Measurements from ENCODE around the gene DCC. TPM values are rescaled to one million over a fixed set of nuclear protein-coding genes. Genes with fewer than 3 reads are reported as not detected.

DCC gene
- total RNA-seq, 1 donor from 2014 or later = under 0.01 TPM

DNA sequence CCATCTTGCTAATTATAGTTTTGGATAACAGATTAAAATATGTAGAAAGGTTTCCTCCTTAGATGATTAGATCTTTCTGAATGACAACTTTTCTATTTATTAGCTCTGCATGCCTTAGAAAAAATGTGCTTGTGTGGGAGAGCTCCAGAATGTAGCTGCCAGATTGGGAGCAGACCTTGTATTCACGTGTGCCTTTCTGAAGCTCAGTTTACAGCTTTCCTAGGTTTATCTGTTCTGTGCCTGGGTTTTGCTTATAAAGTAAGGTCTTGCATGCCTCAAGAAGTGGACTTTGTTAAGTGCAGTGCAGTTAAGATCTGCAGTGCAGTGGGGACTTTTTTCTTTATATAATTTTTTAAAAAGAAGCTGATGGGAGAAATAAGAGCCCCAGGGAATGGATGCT lies 179.0 kb downstream of the DCC start:
- no peak overlapping the region for H3K9ac ChIP-seq (ENCODE audit: low read depth in 1 of 3, low read length in 3 of 3)
- no peak overlapping the region for H3K27ac ChIP-seq (ENCODE audit: low read depth, low read length)
- no peak overlapping the region for H3K4me3 ChIP-seq (ENCODE audit: low read length in 3 of 3)
- H3K27me3 ChIP-seq (ENCODE audit: control insufficient read depth in 3 of 3, insufficient read depth in 3 of 3, low read length in 3 of 3) = no peaks in the 10 kb centered on the region
- no peaks in the 10 kb centered on the region for H3K36me3 ChIP-seq (ENCODE audit: control insufficient read depth in 3 of 3, insufficient read depth in 3 of 3, low read length in 3 of 3)
- H3K4me1 ChIP-seq (ENCODE audit: control insufficient read depth in 3 of 3, insufficient read depth in 3 of 3, low read length in 3 of 3) = no peaks in the 10 kb centered on the region
- no peaks in the 10 kb centered on the region for H3K9me3 ChIP-seq (ENCODE audit: control insufficient read depth in 3 of 3, low read length in 3 of 3)

- Histone ChIP-seq H3K9ac (ENCODE audit: low read depth in 1 of 3, low read length in 3 of 3) (no peak overlapping the region), H3K4me3 (ENCODE audit: low read length in 3 of 3) (no peak overlapping the region), H3K4me1 (ENCODE audit: control insufficient read depth in 3 of 3, insufficient read depth in 3 of 3, low read length in 3 of 3) (no peaks in the 10 kb centered on the region), H3K9me3 (ENCODE audit: control insufficient read depth in 3 of 3, low read length in 3 of 3) (no peaks in the 10 kb centered on the region), H3K36me3 (ENCODE audit: control insufficient read depth in 3 of 3, insufficient read depth in 3 of 3, low read length in 3 of 3) (no peaks in the 10 kb centered on the region), H3K27ac (ENCODE audit: low read depth, low read length) (no peak overlapping the region), H3K27me3 (ENCODE audit: control insufficient read depth in 3 of 3, insufficient read depth in 3 of 3, low read length in 3 of 3) (no peaks in the 10 kb centered on the region)
These were observed 183.6 kb downstream of the DCC start for GRCh38 chr18:52523566-52523965.

DNA sequence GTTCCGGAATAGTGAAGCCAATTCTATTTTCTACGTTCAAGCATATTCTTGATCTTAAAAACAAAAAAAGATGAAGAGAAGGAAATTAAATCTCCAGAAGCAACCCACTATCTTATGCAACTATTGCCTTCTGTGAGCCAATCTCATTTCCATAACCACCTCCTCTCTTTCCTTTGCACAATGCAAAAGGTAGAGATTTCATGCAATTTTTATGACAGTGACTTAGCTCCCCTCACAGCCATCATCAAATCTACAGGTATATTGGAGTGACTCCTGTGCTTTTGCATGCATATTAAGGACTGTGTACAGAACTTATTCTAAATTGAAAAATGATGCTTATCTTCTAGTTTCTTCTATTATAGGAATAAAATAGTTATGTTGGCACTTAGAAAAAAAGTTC lies 191.8 kb downstream of the DCC start:
- H3K4me1 ChIP-seq (ENCODE audit: control insufficient read depth in 3 of 3, insufficient read depth in 3 of 3, low read length in 3 of 3) = no peaks in the 10 kb centered on the region
- no peaks in the 10 kb centered on the region for H3K27me3 ChIP-seq (ENCODE audit: control insufficient read depth in 3 of 3, insufficient read depth in 3 of 3, low read length in 3 of 3)
- H3K9ac ChIP-seq (ENCODE audit: low read depth in 1 of 3, low read length in 3 of 3) = no peak overlapping the region
- H3K9me3 ChIP-seq (ENCODE audit: control insufficient read depth in 3 of 3, low read length in 3 of 3) = no peaks in the 10 kb centered on the region
- H3K27ac ChIP-seq (ENCODE audit: low read depth, low read length) = no peak overlapping the region
- no peak overlapping the region for H3K4me3 ChIP-seq (ENCODE audit: low read length in 3 of 3)
- H3K36me3 ChIP-seq (ENCODE audit: control insufficient read depth in 3 of 3, insufficient read depth in 3 of 3, low read length in 3 of 3) = no peaks in the 10 kb centered on the region

- Histone ChIP-seq H3K9me3 (ENCODE audit: control insufficient read depth in 3 of 3, low read length in 3 of 3) (no peaks in the 10 kb centered on the region), H3K27me3 (ENCODE audit: control insufficient read depth in 3 of 3, insufficient read depth in 3 of 3, low read length in 3 of 3) (no peaks in the 10 kb centered on the region), H3K4me3 (ENCODE audit: low read length in 3 of 3) (no peak overlapping the region), H3K4me1 (ENCODE audit: control insufficient read depth in 3 of 3, insufficient read depth in 3 of 3, low read length in 3 of 3) (no peaks in the 10 kb centered on the region), H3K36me3 (ENCODE audit: control insufficient read depth in 3 of 3, insufficient read depth in 3 of 3, low read length in 3 of 3) (no peaks in the 10 kb centered on the region), H3K9ac (ENCODE audit: low read depth in 1 of 3, low read length in 3 of 3) (no peak overlapping the region), H3K27ac (ENCODE audit: low read depth, low read length) (no peak overlapping the region)
These were observed 196.0 kb downstream of the DCC start for GRCh38 chr18:52536039-52536438.

DNA sequence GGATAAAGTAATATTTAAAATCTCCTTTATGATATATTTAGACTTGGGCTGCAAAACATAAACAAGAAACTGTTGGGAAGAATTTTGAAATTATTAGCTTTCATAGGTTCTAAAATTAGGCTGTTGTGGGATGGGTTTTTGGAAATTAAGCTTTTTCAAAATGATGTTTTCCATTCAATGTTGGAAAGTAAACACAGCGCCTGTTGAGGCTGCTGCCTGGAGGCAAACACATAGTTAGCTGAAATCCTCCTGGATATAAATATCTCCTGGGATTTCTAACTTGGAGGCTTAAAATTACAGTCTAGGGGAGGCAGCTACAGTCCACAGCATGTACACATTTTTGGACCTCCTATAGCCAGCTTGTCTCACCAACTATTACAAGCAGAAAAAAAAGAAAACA lies 197.3 kb downstream of the DCC start:
- H3K4me3 ChIP-seq (ENCODE audit: low read length in 3 of 3) = no peak overlapping the region
- H3K4me1 ChIP-seq (ENCODE audit: control insufficient read depth in 3 of 3, insufficient read depth in 3 of 3, low read length in 3 of 3) = no peaks in the 10 kb centered on the region
- no peaks in the 10 kb centered on the region for H3K9me3 ChIP-seq (ENCODE audit: control insufficient read depth in 3 of 3, low read length in 3 of 3)
- no peaks in the 10 kb centered on the region for H3K36me3 ChIP-seq (ENCODE audit: control insufficient read depth in 3 of 3, insufficient read depth in 3 of 3, low read length in 3 of 3)
- H3K27me3 ChIP-seq (ENCODE audit: control insufficient read depth in 3 of 3, insufficient read depth in 3 of 3, low read length in 3 of 3) = no peaks in the 10 kb centered on the region
- H3K27ac ChIP-seq (ENCODE audit: low read depth, low read length) = no peak overlapping the region
- no peak overlapping the region for H3K9ac ChIP-seq (ENCODE audit: low read depth in 1 of 3, low read length in 3 of 3)

DNA sequence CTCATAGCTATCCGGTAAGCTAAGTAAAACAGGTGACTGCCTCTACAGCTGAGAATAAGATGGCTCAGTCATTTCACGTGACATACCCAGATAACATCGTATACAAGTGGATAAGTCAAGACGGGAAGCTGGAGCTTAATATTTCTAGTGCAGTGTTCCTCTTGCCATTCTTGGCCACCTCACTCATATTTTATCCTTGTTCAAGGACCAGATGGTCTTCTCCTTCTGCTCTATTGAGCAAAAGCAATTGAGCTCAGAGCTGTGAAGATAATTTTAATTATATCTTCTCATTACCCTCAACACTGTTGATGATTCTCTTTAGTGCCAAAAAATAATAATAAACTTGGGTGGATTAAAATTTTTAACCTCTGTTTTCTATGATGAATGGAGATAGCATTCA lies 201.1 kb downstream of the DCC start:
- H3K9me3 ChIP-seq (ENCODE audit: control insufficient read depth in 3 of 3, low read length in 3 of 3) = no peaks in the 10 kb centered on the region
- no peak overlapping the region for H3K27ac ChIP-seq (ENCODE audit: low read depth, low read length)
- H3K4me1 ChIP-seq (ENCODE audit: control insufficient read depth in 3 of 3, insufficient read depth in 3 of 3, low read length in 3 of 3) = no peaks in the 10 kb centered on the region
- H3K36me3 ChIP-seq (ENCODE audit: control insufficient read depth in 3 of 3, insufficient read depth in 3 of 3, low read length in 3 of 3) = no peaks in the 10 kb centered on the region
- no peak overlapping the region for H3K4me3 ChIP-seq (ENCODE audit: low read length in 3 of 3)
- H3K9ac ChIP-seq (ENCODE audit: low read depth in 1 of 3, low read length in 3 of 3) = no peak overlapping the region
- no peaks in the 10 kb centered on the region for H3K27me3 ChIP-seq (ENCODE audit: control insufficient read depth in 3 of 3, insufficient read depth in 3 of 3, low read length in 3 of 3)

DNA sequence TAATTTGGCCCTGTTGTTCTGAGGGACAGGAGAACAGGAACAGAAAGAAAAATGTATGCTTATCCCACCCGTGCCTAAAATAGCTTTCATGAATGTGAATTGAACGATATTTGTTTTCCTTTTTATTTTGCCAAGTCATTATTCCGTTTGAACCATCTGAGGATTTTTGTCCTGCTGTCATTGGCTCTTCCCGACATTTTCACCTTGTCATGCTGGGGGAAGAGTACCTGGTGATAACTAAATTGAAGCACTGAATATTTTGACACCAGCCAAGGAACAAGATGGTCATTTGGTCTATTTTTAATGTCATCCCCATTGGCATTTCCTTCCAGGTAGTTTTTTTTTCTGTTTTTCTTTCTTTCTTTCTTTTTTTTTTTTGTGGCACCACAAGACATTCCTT lies 204.1 kb downstream of the DCC start:
- Histone ChIP-seq H3K4me1 (ENCODE audit: control insufficient read depth in 3 of 3, insufficient read depth in 3 of 3, low read length in 3 of 3) (no peaks in the 10 kb centered on the region), H3K9ac (ENCODE audit: low read depth in 1 of 3, low read length in 3 of 3) (no peak overlapping the region), H3K4me3 (ENCODE audit: low read length in 3 of 3) (no peak overlapping the region), H3K36me3 (ENCODE audit: control insufficient read depth in 3 of 3, insufficient read depth in 3 of 3, low read length in 3 of 3) (no peaks in the 10 kb centered on the region), H3K27ac (ENCODE audit: low read depth, low read length) (no peak overlapping the region), H3K27me3 (ENCODE audit: control insufficient read depth in 3 of 3, insufficient read depth in 3 of 3, low read length in 3 of 3) (no peaks in the 10 kb centered on the region), H3K9me3 (ENCODE audit: control insufficient read depth in 3 of 3, low read length in 3 of 3) (no peaks in the 10 kb centered on the region)

DNA sequence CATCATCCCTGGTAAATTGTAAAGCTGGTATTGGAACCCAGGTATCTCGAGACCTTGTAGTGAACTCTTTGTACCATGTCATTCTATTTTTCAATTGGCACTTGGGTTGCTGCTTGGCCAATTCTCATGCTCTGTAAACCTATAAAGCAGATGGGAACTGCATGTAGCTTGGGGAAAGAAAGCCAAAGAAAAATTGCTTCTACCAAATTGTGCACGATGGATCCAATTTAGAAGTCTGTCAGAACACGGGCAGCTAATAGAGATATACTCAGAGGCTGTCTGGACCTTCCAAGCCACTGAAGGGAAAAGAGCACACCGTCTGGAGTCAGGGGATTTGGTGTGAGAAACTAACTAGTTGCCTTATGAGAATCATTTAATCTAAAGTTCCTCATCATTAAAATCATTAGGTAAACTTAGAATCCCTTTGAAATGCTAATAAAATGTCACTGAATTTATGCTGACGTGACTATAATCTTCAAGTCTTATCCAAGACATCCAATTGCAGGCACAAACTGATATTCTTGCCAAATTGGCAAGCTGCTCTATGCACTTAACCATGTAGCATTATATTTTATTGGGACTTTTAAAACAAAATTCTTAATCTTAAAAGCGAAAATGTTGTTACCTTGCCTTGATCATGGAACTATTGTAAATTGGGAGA lies 206.8 kb downstream of the DCC start:
- Histone ChIP-seq H3K4me1 (ENCODE audit: control insufficient read depth in 3 of 3, insufficient read depth in 3 of 3, low read length in 3 of 3) (no peaks in the 10 kb centered on the region), H3K4me3 (ENCODE audit: low read length in 3 of 3) (no peak overlapping the region), H3K9me3 (ENCODE audit: control insufficient read depth in 3 of 3, low read length in 3 of 3) (no peaks in the 10 kb centered on the region), H3K9ac (ENCODE audit: low read depth in 1 of 3, low read length in 3 of 3) (no peak overlapping the region), H3K36me3 (ENCODE audit: control insufficient read depth in 3 of 3, insufficient read depth in 3 of 3, low read length in 3 of 3) (no peaks in the 10 kb centered on the region), H3K27me3 (ENCODE audit: control insufficient read depth in 3 of 3, insufficient read depth in 3 of 3, low read length in 3 of 3) (no peaks in the 10 kb centered on the region), H3K27ac (ENCODE audit: low read depth, low read length) (no peak overlapping the region)

DNA sequence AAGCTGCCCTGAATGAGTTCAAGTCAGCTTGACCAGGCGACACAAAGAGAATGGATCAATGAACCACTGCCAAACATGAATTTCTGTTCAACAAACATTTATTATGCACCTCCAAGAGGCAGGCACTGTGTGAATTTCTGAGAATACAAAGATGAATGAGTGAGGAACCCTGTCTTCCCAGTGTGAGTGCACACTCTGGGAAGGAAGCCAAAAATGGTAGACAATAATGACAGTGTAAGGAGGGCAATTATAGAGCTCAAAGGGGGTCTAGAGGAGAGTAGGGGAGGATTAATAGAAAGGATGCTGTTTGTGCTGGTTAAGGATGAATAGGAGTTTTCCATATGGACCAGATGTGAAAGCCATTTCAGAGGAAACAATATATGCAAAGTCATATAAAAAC lies 213.4 kb downstream of the DCC start:
- Histone ChIP-seq H3K36me3 (ENCODE audit: control insufficient read depth in 3 of 3, insufficient read depth in 3 of 3, low read length in 3 of 3) (no peaks in the 10 kb centered on the region), H3K4me3 (ENCODE audit: low read length in 3 of 3) (no peak overlapping the region), H3K9me3 (ENCODE audit: control insufficient read depth in 3 of 3, low read length in 3 of 3) (no peaks in the 10 kb centered on the region), H3K4me1 (ENCODE audit: control insufficient read depth in 3 of 3, insufficient read depth in 3 of 3, low read length in 3 of 3) (no peaks in the 10 kb centered on the region), H3K9ac (ENCODE audit: low read depth in 1 of 3, low read length in 3 of 3) (no peak overlapping the region), H3K27me3 (ENCODE audit: control insufficient read depth in 3 of 3, insufficient read depth in 3 of 3, low read length in 3 of 3) (no peaks in the 10 kb centered on the region), H3K27ac (ENCODE audit: low read depth, low read length) (no peak overlapping the region)

DNA sequence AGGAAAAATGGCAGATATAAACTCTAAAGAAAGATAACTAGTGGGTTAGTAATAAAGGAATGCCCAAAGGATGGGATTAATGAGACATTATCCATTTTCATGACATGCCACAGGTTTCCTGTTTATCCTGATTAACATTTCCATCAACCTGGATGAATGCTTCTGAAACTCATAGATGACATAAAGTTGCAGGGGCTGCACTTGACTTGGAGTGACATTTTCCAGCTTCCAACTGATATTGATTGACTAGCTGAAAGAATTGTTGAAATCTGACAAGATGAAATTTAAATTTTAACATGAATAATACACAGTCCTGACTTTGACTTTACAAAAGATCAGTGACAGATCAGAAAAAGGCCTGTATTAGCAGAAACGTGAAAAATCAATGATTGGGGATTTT lies 214.2 kb downstream of the DCC start:
- no peak overlapping the region for H3K27ac ChIP-seq (ENCODE audit: low read depth, low read length)
- H3K27me3 ChIP-seq (ENCODE audit: control insufficient read depth in 3 of 3, insufficient read depth in 3 of 3, low read length in 3 of 3) = no peaks in the 10 kb centered on the region
- H3K4me1 ChIP-seq (ENCODE audit: control insufficient read depth in 3 of 3, insufficient read depth in 3 of 3, low read length in 3 of 3) = no peaks in the 10 kb centered on the region
- H3K4me3 ChIP-seq (ENCODE audit: low read length in 3 of 3) = no peak overlapping the region
- H3K9me3 ChIP-seq (ENCODE audit: control insufficient read depth in 3 of 3, low read length in 3 of 3) = no peaks in the 10 kb centered on the region
- no peaks in the 10 kb centered on the region for H3K36me3 ChIP-seq (ENCODE audit: control insufficient read depth in 3 of 3, insufficient read depth in 3 of 3, low read length in 3 of 3)
- H3K9ac ChIP-seq (ENCODE audit: low read depth in 1 of 3, low read length in 3 of 3) = no peak overlapping the region

DNA sequence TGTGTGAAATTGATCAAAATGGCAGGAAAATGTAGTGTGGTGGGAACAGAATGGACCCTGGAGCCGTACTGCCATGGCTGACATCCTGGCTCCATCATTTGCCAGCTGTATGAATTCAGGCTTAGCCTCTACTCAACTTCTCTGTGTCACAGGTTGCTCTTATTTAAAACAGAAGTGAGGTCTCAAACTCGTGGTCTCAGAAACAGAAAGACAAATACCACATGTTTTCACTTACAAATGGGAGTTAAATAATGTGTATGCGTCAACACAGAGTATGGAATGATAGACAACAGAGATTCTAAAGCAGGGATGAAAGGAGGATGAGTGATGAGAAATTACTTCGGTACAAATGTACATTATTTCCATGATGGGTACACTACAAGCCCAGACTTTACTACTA lies 227.4 kb downstream of the DCC start:
- no peaks in the 10 kb centered on the region for H3K9me3 ChIP-seq (ENCODE audit: control insufficient read depth in 3 of 3, low read length in 3 of 3)
- no peak overlapping the region for H3K27ac ChIP-seq (ENCODE audit: low read depth, low read length)
- H3K27me3 ChIP-seq (ENCODE audit: control insufficient read depth in 3 of 3, insufficient read depth in 3 of 3, low read length in 3 of 3) = no peaks in the 10 kb centered on the region
- no peak overlapping the region for H3K4me3 ChIP-seq (ENCODE audit: low read length in 3 of 3)
- no peaks in the 10 kb centered on the region for H3K36me3 ChIP-seq (ENCODE audit: control insufficient read depth in 3 of 3, insufficient read depth in 3 of 3, low read length in 3 of 3)
- H3K9ac ChIP-seq (ENCODE audit: low read depth in 1 of 3, low read length in 3 of 3) = no peak overlapping the region
- no peaks in the 10 kb centered on the region for H3K4me1 ChIP-seq (ENCODE audit: control insufficient read depth in 3 of 3, insufficient read depth in 3 of 3, low read length in 3 of 3)
